ENCODE data around the gene F11R. TPM values are rescaled to one million over a fixed set of nuclear protein-coding genes. Genes with fewer than 3 reads are reported as not detected.
"Not testable (repeated sequence)": the region's sequence is repeated elsewhere in the genome, so short reads cannot be mapped to it uniquely, and the experiment has no call there.

Gene F11R
- 10 to 100 TPM; 73.1 to 94.2 (median 82.1) TPM for polyA plus RNA-seq (ENCODE audit: insufficient read length in 3 of 3)
- long read RNA-seq, donor 1, partial matches to known transcripts, result 7 of 7 reads
- long read RNA-seq, donor 1, other reads (novel, unspliced or antisense), result 0 of 7 reads
- long read RNA-seq, donor 2, partial matches to known transcripts, result 6 of 6 reads
- long read RNA-seq, donor 2, other reads (novel, unspliced or antisense), result 0 of 6 reads
- long read RNA-seq, donor 3, partial matches to known transcripts, result 17 of 17 reads
- long read RNA-seq, donor 3, other reads (novel, unspliced or antisense), result 0 of 17 reads
- long read RNA-seq, donor 4, partial matches to known transcripts, result 7 of 7 reads
- long read RNA-seq, donor 4, other reads (novel, unspliced or antisense), result 0 of 7 reads
- long read RNA-seq, donor 5, result 0 reads
- long read RNA-seq, donor 6, partial matches to known transcripts, result 0 of 16 reads
- long read RNA-seq, donor 6, other reads (novel, unspliced or antisense), result 16 of 16 reads
- long read RNA-seq, donor 7, partial matches to known transcripts, result 13 of 13 reads
- long read RNA-seq, donor 7, other reads (novel, unspliced or antisense), result 0 of 13 reads
- long read RNA-seq, donor 8, partial matches to known transcripts, result 12 of 12 reads
- long read RNA-seq, donor 8, other reads (novel, unspliced or antisense), result 0 of 12 reads
- long read RNA-seq, donor 9, partial matches to known transcripts, result 13 of 13 reads
- long read RNA-seq, donor 9, other reads (novel, unspliced or antisense), result 0 of 13 reads
- long read RNA-seq, donor 10, partial matches to known transcripts, result 0 of 12 reads
- long read RNA-seq, donor 10, other reads (novel, unspliced or antisense), result 12 of 12 reads
- long read RNA-seq, donor 11, partial matches to known transcripts, result 15 of 15 reads
- long read RNA-seq, donor 11, other reads (novel, unspliced or antisense), result 0 of 15 reads
- long read RNA-seq, donor 12, partial matches to known transcripts, result 0 of 7 reads
- long read RNA-seq, donor 12, other reads (novel, unspliced or antisense), result 7 of 7 reads
- long read RNA-seq, donor 13, partial matches to known transcripts, result 20 of 20 reads
- long read RNA-seq, donor 13, other reads (novel, unspliced or antisense), result 0 of 20 reads
- long read RNA-seq, donor 14, partial matches to known transcripts, result 7 of 7 reads
- long read RNA-seq, donor 14, other reads (novel, unspliced or antisense), result 0 of 7 reads
- long read RNA-seq, donor 15, partial matches to known transcripts, result 7 of 7 reads
- long read RNA-seq, donor 15, other reads (novel, unspliced or antisense), result 0 of 7 reads
- long read RNA-seq, donor 16, partial matches to known transcripts, result 17 of 56 reads
- long read RNA-seq, donor 16, other reads (novel, unspliced or antisense), result 39 of 56 reads

GRCh38 chr1:161020509-161021164 is at the start of gene F11R:
F11R (minus strand) TSS chr1:161021152; CDS start chr1:161021073, 79 bp downstream.
- DNase-seq (ENCODE audit: extremely low read depth in 1 of 11, low read depth in 9 of 11, low spot score in 4 of 11), result no peak

GRCh38 chr1:161069731-161070270 is 48.8 kb upstream of the F11R start, which contains the start of gene ARHGAP30:
ARHGAP30 (minus strand) TSS chr1:161069891; CDS start chr1:161069624, 267 bp downstream.
- no peak for DNase-seq (ENCODE audit: extremely low read depth in 1 of 11, low read depth in 9 of 11, low spot score in 4 of 11)

GRCh38 chr1:161069241-161069640 is 48.3 kb upstream of the F11R start:
- no peak for DNase-seq (ENCODE audit: extremely low read depth in 1 of 11, low read depth in 9 of 11, low spot score in 4 of 11)

GRCh38 chr1:161068306-161069234 is 47.6 kb upstream of the F11R start:
- DNase-seq (ENCODE audit: extremely low read depth in 1 of 11, low read depth in 9 of 11, low spot score in 4 of 11), result no peak

GRCh38 chr1:161066694-161067093 is 45.7 kb upstream of the F11R start:
- DNase-seq (ENCODE audit: extremely low read depth in 1 of 11, low read depth in 9 of 11, low spot score in 4 of 11), result no peak

- not testable (repeated sequence) for DNase-seq (ENCODE audit: extremely low read depth in 1 of 11, low read depth in 9 of 11, low spot score in 4 of 11)
Measured at GRCh38 chr1:161065681-161066080, 44.7 kb upstream of the F11R start.

GRCh38 chr1:161063936-161064335 is 43.0 kb upstream of the F11R start:
- not testable (repeated sequence) for DNase-seq (ENCODE audit: extremely low read depth in 1 of 11, low read depth in 9 of 11, low spot score in 4 of 11)

- no peak for DNase-seq (ENCODE audit: extremely low read depth in 1 of 11, low read depth in 9 of 11, low spot score in 4 of 11)
Measured at GRCh38 chr1:161061419-161061818, 40.5 kb upstream of the F11R start.

GRCh38 chr1:161059293-161059692 is 38.3 kb upstream of the F11R start:
- no peak for DNase-seq (ENCODE audit: extremely low read depth in 1 of 11, low read depth in 9 of 11, low spot score in 4 of 11)

GRCh38 chr1:161054805-161055204 is 33.9 kb upstream of the F11R start:
- DNase-seq (ENCODE audit: extremely low read depth in 1 of 11, low read depth in 9 of 11, low spot score in 4 of 11), result no peak

GRCh38 chr1:161054232-161054631 is 33.3 kb upstream of the F11R start:
- DNase-seq (ENCODE audit: extremely low read depth in 1 of 11, low read depth in 9 of 11, low spot score in 4 of 11), result no peak

- no peak for DNase-seq (ENCODE audit: extremely low read depth in 1 of 11, low read depth in 9 of 11, low spot score in 4 of 11)
Measured at GRCh38 chr1:161052899-161053298, 31.9 kb upstream of the F11R start.

GRCh38 chr1:161051219-161051618 is 30.3 kb upstream of the F11R start:
- no peak for DNase-seq (ENCODE audit: extremely low read depth in 1 of 11, low read depth in 9 of 11, low spot score in 4 of 11)

GRCh38 chr1:161048949-161049722 is 28.2 kb upstream of the F11R start:
- no peak for DNase-seq (ENCODE audit: extremely low read depth in 1 of 11, low read depth in 9 of 11, low spot score in 4 of 11)

GRCh38 chr1:161047436-161048420 is 26.8 kb upstream of the F11R start:
- DNase-seq (ENCODE audit: extremely low read depth in 1 of 11, low read depth in 9 of 11, low spot score in 4 of 11), result no peak
